Neural cell (in vitro differentiated cells): ENCODE measurements around the gene PPP2R3A.

Source experiments
- EP300 ChIP-seq: fragments of 450-650 bp; conservative IDR thresholded peaks from 2 replicates; pipeline ENCODE4 v1.6.1; 2014; ENCODE audit warnings: antibody characterized with exemption, mild to moderate bottlenecking, moderate library complexity; ENCODE audit not compliant: poor library complexity, severe bottlenecking
- POLR2AphosphoS5 ChIP-seq: IDR thresholded peaks from 2 replicates; pipeline ENCODE4 v1.6.1; 2012
- RAD21 ChIP-seq: fragments of 450-650 bp; conservative IDR thresholded peaks from 2 replicates; pipeline ENCODE4 v1.6.1; 2014; ENCODE audit warnings: antibody characterized with exemption, mild to moderate bottlenecking, moderate library complexity
- TF ChIP-seq, protein P1 (sequence below): fragments of 450-650 bp; IDR thresholded peaks from 2 replicates; pipeline ENCODE4 v1.5.1; 2014; ENCODE audit warnings: antibody characterized with exemption, mild to moderate bottlenecking, moderate library complexity; ENCODE audit not compliant: poor library complexity, severe bottlenecking

DNA sequence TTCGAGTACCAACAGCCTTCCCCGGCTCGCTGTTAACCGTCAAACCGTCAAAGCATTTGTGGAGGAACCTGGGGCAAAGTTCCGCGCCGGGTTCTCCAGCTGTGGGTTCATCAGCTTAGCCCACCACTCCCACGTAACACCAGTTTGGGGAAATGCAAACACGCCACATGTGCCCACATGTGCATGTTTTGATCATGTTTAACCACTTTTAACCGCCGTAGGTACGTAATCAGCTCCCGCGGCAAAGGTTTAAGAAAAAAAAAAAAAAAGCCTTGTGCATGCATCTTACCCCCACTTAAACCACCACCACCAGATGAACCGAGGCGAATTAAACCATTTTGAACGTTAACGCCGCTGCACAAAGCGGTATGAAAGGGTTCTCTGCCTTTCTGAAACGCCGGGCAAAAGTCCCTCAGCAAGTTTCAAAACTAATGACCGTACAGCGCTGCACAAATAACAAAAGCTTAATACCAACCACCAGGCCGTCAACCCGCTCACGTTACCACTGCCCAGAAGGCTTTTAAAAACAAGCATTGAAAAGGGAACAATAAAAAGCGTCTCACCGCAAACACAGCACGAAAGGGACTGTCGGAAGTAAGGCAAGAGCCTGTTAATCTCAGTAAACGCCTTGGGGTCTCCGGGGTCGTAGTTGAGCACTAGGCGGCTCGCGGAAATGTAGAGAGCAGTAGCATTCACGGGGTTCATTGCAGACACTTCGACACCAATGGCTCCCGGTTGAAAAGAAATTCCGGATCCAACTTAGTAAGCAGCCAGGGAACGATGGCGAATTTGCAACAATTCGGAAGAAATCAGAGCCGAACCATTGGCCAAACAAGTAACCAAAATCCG lies 229.1 kb downstream of the PPP2R3A start:
- TF ChIP-seq POLR2AphosphoS5 = no peak
- no peak for TF ChIP-seq RAD21
- TF ChIP-seq, protein P1, sequence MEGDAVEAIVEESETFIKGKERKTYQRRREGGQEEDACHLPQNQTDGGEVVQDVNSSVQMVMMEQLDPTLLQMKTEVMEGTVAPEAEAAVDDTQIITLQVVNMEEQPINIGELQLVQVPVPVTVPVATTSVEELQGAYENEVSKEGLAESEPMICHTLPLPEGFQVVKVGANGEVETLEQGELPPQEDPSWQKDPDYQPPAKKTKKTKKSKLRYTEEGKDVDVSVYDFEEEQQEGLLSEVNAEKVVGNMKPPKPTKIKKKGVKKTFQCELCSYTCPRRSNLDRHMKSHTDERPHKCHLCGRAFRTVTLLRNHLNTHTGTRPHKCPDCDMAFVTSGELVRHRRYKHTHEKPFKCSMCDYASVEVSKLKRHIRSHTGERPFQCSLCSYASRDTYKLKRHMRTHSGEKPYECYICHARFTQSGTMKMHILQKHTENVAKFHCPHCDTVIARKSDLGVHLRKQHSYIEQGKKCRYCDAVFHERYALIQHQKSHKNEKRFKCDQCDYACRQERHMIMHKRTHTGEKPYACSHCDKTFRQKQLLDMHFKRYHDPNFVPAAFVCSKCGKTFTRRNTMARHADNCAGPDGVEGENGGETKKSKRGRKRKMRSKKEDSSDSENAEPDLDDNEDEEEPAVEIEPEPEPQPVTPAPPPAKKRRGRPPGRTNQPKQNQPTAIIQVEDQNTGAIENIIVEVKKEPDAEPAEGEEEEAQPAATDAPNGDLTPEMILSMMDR = no peak
- no peak for TF ChIP-seq EP300
